GM21825 (cell line): ENCODE measurements around the gene WIPF2.

Experiments
- ATAC-seq: cut with Tn5 transposase; IDR thresholded peaks from one replicate; pipeline ENCODE4 v1.9.1; 2021; ENCODE audit warnings: mild to moderate bottlenecking, moderate library complexity; ENCODE audit not compliant: unreplicated experiment

Gene WIPF2

GRCh38 chr17:40218740-40219593 lies at the start of gene WIPF2:
Gene WIPF2 (plus strand): TSS chr17:40219304. CDS start chr17:40256460, 37,156 bp downstream.
- peak; percentile 80 for ATAC-seq

- no peak for ATAC-seq
Measured at GRCh38 chr17:40170325-40170724, 48.8 kb upstream of the WIPF2 start.

GRCh38 chr17:40171750-40172149 lies 47.4 kb upstream of the WIPF2 start:
- no peak for ATAC-seq

GRCh38 chr17:40173091-40173777 lies 45.9 kb upstream of the WIPF2 start:
- no peak for ATAC-seq

GRCh38 chr17:40173778-40174135 lies 45.3 kb upstream of the WIPF2 start:
- ATAC-seq = no peak

GRCh38 chr17:40174514-40174913 lies 44.6 kb upstream of the WIPF2 start:
- ATAC-seq = no peak

GRCh38 chr17:40175928-40176753 lies 43.0 kb upstream of the WIPF2 start:
- ATAC-seq = no peak

GRCh38 chr17:40176754-40177110 lies 42.4 kb upstream of the WIPF2 start:
- ATAC-seq = no peak

GRCh38 chr17:40177275-40177874 lies 41.7 kb upstream of the WIPF2 start, which contains the start of gene RAPGEFL1:
Gene RAPGEFL1 (plus strand): TSS chr17:40177470. CDS start chr17:40177862, 392 bp downstream.
- peak; percentile 46 for ATAC-seq

- no peak for ATAC-seq
Measured at GRCh38 chr17:40178021-40178601, 41.0 kb upstream of the WIPF2 start.

GRCh38 chr17:40178660-40179059 lies 40.4 kb upstream of the WIPF2 start:
- ATAC-seq = no peak

- ATAC-seq = no peak
Measured at GRCh38 chr17:40179923-40180659, 39.0 kb upstream of the WIPF2 start.

- ATAC-seq = no peak
Measured at GRCh38 chr17:40180694-40181093, 38.4 kb upstream of the WIPF2 start.

- ATAC-seq = no peak
Measured at GRCh38 chr17:40181205-40181604, 37.9 kb upstream of the WIPF2 start.

- ATAC-seq = no peak
Measured at GRCh38 chr17:40182606-40183005, 36.5 kb upstream of the WIPF2 start.

GRCh38 chr17:40187238-40187637 lies 31.9 kb upstream of the WIPF2 start:
- no peak for ATAC-seq

GRCh38 chr17:40188694-40189093 lies 30.4 kb upstream of the WIPF2 start:
- ATAC-seq = no peak

GRCh38 chr17:40190197-40191021 lies 28.7 kb upstream of the WIPF2 start:
- ATAC-seq = no peak
